ENCODE data around the gene ARID3B. TPM values are rescaled to one million over a fixed set of nuclear protein-coding genes. Genes with fewer than 3 reads are reported as not detected.
"Not testable (repeated sequence)": the region's sequence is repeated elsewhere in the genome, so short reads cannot be mapped to it uniquely, and the experiment has no call there.

Gene ARID3B
- polyA plus RNA-seq, 3 donors: 15.8 to 21.1 (median 19.2) TPM

DNA sequence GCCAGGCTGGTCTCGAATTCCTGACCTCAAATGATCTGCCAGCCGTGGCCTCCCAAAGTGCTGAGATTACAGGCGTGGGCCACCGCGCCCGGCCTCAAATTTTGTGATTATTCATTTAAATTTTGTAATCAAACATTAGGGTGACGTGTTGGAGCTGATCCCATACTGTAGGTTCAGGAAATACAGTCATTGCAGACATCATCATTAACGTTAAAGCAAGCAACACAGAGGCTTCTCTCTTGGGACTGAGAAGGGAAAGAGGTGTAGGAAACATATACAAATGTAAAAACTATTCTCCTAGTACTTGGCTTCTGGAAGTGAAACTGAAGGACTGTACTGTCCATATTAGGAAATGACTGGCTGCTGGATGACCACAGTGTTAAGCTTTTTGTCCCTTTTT lies 11.1 kb upstream of the ARID3B start:
- DNase-seq: no peak

DNA sequence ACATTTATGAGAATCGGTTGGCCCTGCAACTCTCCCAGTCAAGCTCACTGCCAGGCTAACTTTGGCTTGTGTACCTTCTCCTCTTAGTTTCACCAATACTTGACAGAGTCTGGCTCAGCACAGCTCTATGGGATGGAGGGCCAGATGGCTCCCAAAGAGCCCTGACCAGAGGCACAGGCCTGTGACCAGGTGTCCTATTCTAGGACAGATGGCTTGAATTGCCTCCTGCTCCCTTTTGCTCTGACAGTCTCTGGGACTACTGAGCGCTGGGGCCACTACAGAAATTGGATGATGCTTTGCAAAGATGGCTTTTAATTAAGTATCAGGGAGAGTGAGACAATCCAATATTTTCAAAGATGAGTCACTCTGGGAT lies 10.3 kb upstream of the ARID3B start:
- no peak for DNase-seq

- DNase-seq: no peak
These were observed 9.7 kb upstream of the ARID3B start for GRCh38 chr15:74531144-74531811.

DNA sequence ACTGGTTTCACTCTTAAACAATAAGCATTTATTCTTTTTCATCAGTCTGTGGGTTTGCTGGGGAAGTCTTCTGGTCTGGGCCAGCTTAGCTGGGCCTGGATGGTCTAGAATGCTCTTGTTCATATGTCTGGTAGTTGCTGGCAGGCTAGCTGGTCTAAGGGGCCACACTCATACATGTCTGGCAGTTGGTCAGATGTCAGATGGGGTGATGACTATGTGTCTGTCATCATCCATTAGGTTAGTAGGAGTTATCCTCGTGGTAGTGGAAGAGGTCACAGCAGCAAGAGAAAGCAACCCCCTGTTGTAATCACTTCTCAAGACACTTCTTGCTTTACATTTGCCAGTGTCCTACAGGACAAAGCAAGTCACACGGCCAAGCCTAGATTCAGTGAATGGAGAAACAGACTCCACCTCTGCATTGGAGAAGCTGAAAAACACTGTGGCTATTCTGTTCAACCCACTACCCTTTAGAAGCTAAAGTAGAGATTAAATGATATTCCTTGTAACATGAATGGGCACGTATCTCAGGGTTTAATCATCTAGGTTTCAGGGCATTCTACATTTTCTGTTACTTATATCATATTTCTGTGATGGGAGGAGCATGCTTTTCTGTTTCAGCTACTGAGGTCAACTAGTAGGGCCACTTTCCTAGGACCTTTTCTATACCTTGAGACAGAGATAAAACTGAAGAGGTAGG lies 5.5 kb upstream of the ARID3B start:
- no peak for DNase-seq

GRCh38 chr15:74537736-74538135 lies 3.3 kb upstream of the ARID3B start:
- DNase-seq: no peak

DNA sequence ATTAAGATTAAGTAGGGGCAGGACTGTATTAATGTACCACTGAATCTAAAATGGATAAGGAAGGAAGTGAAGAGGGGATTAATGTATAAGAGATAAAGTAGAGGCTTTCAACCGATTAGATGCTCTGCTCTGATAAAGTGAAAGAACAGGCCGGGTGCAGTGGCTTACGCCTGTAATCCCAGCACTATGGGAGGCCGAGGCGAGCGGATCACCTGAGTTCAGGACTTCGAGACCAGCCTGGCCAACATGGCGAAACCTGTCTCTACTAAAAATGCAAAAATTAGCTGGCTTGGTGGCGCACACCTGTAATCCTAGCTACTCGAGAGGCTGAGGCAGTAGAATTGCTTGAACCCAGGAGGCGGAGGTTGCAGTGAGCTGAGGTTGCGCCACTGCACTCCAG lies 1.5 kb upstream of the ARID3B start:
- not testable (repeated sequence) for DNase-seq

DNA sequence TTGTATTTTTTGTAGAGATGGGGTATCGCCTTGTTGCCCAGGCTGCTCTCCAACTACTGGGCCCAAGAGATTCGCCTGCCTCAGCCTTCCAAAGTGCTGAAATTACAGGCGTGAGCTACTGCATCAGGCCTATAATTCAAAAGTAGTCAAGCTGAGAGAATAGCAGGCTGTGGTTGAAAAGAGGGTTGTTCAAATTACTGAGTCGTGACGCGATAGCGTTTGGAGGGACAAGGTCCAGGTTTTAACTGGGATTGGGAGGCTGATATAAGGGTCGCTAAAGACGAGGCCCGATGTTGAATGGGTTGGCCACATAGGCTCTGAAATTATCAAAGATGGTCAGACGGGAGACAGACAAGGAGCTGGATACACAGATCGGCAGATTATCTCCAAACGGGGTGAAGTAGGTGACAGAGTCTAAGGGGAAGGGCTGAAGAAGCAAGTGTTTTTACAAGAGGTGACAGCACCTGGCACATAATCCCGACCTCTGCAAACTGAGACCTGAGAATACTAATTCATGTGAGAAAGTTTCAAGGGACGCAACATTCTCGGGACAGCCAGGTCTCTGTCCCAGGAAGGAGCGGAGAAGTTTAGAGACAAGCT lies 759 bp upstream of the ARID3B start:
- peak; percentile 35 for DNase-seq

DNA sequence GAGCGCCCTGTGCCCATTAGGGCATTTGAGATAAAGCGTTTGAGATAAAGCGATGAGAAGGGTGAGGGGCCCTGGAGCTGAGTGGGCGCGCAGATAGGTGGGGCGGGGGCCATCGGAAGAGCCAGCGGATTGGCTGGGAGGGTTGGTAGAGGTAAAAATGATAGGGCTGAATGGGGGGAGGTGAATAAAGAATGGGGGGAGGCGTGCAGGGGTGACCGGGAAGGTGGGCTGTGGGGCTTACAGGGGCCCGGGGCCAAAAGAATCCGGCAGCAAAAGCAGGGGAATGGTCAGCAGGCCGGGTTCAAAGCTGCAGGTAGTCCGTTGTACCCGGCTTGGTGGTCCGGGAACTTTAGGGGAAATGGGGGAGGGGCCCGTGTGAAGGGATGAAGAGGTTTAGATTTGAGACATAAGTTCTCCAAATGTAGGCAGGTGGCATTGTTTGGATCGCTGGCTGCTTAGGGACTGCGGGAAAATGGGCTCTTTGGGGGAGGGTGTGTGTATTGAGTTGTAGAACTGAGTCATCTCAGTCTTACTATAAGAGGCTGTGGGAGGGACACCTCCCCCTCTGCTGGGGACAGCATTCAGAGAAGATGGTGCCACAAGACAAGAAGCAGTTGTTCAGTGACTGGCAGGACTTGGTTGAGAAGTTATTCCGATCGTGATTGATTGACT lies 610 bp downstream of the ARID3B start:
- DNase-seq: peak; percentile 39

DNA sequence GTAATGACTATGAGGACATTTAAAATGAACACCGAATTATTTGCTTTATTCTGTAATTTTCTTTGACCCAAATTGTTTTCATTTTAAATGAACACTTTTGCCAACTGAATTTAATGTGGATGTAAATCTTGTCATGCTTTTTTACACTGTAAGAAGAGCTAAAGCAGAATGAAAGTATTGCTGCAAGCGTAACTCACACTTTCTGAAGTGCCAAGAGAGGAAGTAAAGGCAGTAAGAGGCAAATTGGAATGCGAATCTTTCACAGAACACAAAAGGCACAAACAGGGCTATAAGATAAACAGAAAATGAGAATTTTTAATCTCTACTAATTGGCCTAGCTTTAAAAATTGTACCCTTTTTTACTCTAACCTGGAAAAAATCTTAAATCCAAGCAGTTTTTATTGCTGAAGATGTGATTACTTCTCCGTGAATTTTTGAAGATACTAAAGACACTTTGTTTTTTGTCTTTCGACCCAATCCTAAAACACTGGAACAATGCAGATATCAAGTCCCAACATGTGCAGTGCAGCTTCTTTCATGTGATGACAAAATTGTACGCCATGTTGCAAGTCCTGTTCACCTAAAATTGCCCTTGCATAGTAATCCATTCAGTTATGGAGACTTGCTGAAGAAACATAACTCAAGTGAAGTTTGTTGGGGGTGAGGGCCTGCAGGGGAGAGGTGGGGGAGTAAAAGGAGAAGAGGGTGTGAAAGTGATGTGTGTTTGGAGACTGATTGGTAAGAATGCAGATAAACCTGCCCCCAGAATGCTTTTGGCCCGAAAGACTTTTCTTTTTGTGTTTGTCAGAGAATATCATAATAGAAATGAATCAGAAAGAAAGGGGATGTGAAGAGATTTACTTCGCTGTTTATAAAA lies 1.4 kb downstream of the ARID3B start:
- DNase-seq: no peak

DNA sequence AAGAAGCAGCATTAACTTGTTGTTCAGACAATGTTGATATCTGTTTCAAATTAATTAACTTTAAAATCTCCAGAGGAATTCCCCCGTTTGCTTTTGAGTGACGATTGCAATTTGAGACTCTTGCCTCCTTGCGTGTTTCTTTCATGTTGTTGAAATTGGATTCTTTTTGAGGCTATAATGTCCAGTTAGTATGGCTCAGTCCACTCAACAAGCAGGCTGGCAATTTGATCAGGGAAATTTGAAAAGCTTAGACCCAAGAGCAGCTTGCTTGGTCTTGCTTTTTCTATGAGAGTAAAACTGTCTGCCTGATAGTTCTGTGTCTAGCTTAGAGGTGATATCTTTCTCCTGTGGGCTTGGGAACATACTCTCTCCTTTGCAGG lies 2.0 kb downstream of the ARID3B start:
- peak; percentile 40 for DNase-seq

- no peak for DNase-seq
These were observed 2.6 kb downstream of the ARID3B start for GRCh38 chr15:74543583-74543982.

DNA sequence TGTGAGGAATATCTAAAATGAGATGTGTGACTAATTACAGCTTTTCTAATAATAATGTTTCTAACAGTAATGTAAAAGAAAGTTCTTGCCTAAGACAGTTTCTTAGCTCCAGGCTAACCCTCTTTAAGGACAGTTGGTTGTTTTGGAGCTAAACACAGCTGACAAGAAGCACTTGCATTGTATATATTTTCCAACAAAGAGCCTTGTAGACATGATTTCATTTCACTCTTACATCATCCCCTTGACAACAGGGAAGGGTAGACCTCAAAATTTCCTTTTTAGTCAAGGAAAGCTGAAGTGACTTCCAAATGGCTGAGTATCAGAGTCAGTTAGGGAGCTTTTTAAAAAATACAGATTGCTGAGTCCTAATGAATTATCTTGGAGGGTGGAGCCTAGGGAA lies 4.1 kb downstream of the ARID3B start:
- DNase-seq: no peak

GRCh38 chr15:74545776-74546656 lies 5.0 kb downstream of the ARID3B start:
- peak; percentile 98 for DNase-seq

DNA sequence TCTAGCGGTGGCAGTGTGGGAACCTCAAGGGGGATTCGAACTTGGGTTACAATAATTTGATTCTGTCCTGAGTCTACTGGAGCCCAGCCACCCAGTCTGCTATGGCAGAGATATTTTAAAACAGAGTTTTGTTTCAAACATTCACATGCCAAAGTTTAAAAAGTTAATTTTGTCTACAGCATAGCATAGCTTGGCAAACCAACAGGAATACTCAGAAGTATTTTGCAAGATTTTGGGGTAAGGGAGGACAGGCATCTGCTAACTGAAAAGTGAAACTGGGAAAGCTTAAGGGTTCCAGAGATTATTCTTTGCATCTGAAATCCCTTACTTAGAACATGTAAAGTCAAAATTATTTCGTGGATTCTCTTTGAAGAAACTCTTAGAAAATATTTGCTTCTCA lies 6.6 kb downstream of the ARID3B start:
- no peak for DNase-seq

DNA sequence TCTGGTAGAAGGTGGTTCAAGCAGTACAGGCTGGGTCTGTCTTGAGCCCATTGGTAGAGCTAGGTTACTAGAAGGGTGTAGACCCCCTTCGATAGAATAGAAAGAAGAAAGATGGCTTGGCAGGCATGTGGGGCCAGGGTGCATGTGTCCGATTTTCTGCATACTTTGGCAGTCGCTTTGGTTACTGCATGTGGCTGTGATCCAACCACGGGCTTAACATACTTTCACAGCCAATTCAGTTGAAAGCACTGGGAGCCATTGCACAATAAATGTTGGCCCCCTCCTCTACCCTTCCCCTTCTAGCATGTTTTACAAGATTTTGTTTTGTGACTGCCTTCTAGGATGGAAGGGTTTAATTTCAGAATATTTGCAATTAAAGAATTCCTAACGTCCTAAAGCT lies 7.2 kb downstream of the ARID3B start:
- DNase-seq: no peak

DNA sequence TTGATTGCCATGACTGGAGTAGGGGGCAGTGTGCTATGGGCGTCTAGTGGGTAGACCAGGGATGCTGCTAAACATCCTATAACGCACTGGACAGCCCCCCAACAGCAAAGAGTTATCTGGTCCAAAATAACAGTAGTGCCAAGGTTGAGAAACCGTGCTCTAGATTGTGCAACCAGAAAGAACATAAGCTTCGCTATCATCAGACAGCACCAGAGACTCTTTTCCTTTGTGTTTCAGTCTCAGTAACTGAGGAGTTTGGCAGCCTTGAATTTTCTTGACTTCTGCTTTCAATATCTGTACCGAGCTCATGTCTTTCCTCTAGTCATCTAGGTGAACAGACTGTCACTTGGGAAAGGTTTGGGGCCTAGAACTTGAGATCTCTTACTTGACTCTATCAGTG lies 8.8 kb downstream of the ARID3B start:
- DNase-seq: no peak

GRCh38 chr15:74551714-74552113 lies 10.7 kb downstream of the ARID3B start:
- no peak for DNase-seq

GRCh38 chr15:74552773-74553441 lies 11.9 kb downstream of the ARID3B start:
- DNase-seq: no peak

- no peak for DNase-seq
These were observed 14.2 kb downstream of the ARID3B start for GRCh38 chr15:74555192-74555591.

- no peak for DNase-seq
These were observed 17.7 kb downstream of the ARID3B start for GRCh38 chr15:74558706-74559105.

All from renal pelvis (tissue), 4 donors.